Astrocyte (in vitro differentiated cells and primary cell): ENCODE measurements around the gene RPL12.

Experiments
- CTCF ChIP-seq: IDR thresholded peaks from 2 replicates; pipeline ENCODE4 v1.5.1; 2011; ENCODE audit warnings: low read depth, mild to moderate bottlenecking, inconsistent platforms, low read length, moderate library complexity; ENCODE audit not compliant: insufficient read depth
- EZH2 ChIP-seq: IDR thresholded peaks from 2 replicates; pipeline ENCODE4 v1.6.1; 2012; ENCODE audit warnings: mild to moderate bottlenecking, low read length, inconsistent platforms; ENCODE audit not compliant: insufficient read depth

GRCh38 chr9:127422133-127422782, 28.9 kb downstream of the RPL12 start:
- no peak for TF ChIP-seq CTCF
- no peak for TF ChIP-seq EZH2
